Endothelial cell of umbilical vein (primary cell): ENCODE measurements around the gene LRFN2. TPM values are rescaled to one million over a fixed set of nuclear protein-coding genes. Genes with fewer than 3 reads are reported as not detected.

Experiments used
- BruUV-seq: library from RNA; stranded (reverse); fragments of 400-500 nt; replicated peaks from 2 replicates; lab custom pipeline; 2021; lab: Mats Ljungman, UMichigan
- CTCF ChIA-PET: fragments of 300-600, 350-600 bp; sonication (Branson Sonifier 250); formaldehyde crosslinking; loops from one replicate; lab custom pipeline; 2021; ENCODE audit warnings: antibody characterized with exemption, inconsistent platforms; lab: Charles Lee
- POLR2A ChIA-PET: fragments of 300-600, 350-600 bp; sonication (Branson Sonifier 250); formaldehyde crosslinking; loops from one replicate; lab custom pipeline; 2021; ENCODE audit warnings: antibody characterized with exemption, inconsistent platforms; lab: Charles Lee
- DNase-seq: peaks from one replicate; pipeline ENCODE4 v3.0.0-alpha.2; 2011; ENCODE audit warnings: low read depth, low spot score
- FAIRE-seq: peaks from 2 replicates; lab custom pipeline; 2011; peaks lifted over from hg19 to GRCh38; lab: Jason Lieb, UNC
- H2AFZ ChIP-seq: 2 replicates; pipeline ENCODE4 v1.6.0; 2012; ENCODE audit warnings: low read depth, low read length, control low read depth, inconsistent platforms
- H3K27ac ChIP-seq: 2 replicates; pipeline ENCODE4 v1.5.1; 2011; ENCODE audit warnings: low read depth, mild to moderate bottlenecking, control low read depth, low read length, moderate library complexity; ENCODE audit not compliant: insufficient read depth
- H3K27me3 ChIP-seq, 2 experiments: 2 replicates each; pipeline versions ENCODE4 v1.6.0 to v1.6.1; 2011; ENCODE audit warnings: low read length in 2 of 2, mixed read lengths in 1 of 2; ENCODE audit not compliant: control insufficient read depth in 2 of 2, insufficient read depth in 2 of 2
- H3K36me3 ChIP-seq, 2 experiments: 2 replicates in 1 of 2; 3 replicates in 1 of 2; pipeline ENCODE4 v1.5.1; 2011; ENCODE audit warnings: low read length in 2 of 2, mild to moderate bottlenecking in 1 of 2, moderate library complexity in 1 of 2; ENCODE audit not compliant: control insufficient read depth in 2 of 2, insufficient read depth in 2 of 2; ENCODE audit errors: extremely low read depth in 1 of 2
- H3K4me1 ChIP-seq: 3 replicates; pipeline ENCODE4 v1.5.1; 2011; ENCODE audit warnings: mild to moderate bottlenecking, low read length; ENCODE audit not compliant: control insufficient read depth, insufficient read depth; ENCODE audit errors: extremely low read depth
- H3K4me2 ChIP-seq: 2 replicates; pipeline ENCODE4 v1.6.1; 2011; ENCODE audit warnings: low read length, control low read depth, mixed read lengths; ENCODE audit not compliant: insufficient read depth
- H3K4me3 ChIP-seq, 3 experiments: fragments of 200-600 bp in 1 of 3; sonication (generic), shearing (Covaris generic) in 1 of 3; replicated peaks in 1 of 3; 2 replicates each; pipeline ENCODE4 v1.5.1; 2011 to 2016; ENCODE audit warnings: control low read depth in 3 of 3, low read length in 3 of 3, mild to moderate bottlenecking in 2 of 3, inconsistent platforms in 1 of 3, low read depth in 1 of 3, moderate library complexity in 1 of 3; ENCODE audit not compliant: insufficient read depth in 1 of 3
- H3K79me2 ChIP-seq: 2 replicates; pipeline ENCODE4 v1.6.0; 2012; ENCODE audit warnings: low read length, inconsistent platforms; ENCODE audit not compliant: control insufficient read depth, insufficient read depth
- H3K9ac ChIP-seq: replicated peaks from 2 replicates; pipeline ENCODE3; 2011; ENCODE audit warnings: low read length, control low read depth; ENCODE audit not compliant: insufficient read depth; ENCODE audit errors: extremely low read depth
- H3K9me1 ChIP-seq: replicated peaks from 3 replicates; pipeline ENCODE4 v1.6.0; 2011; ENCODE audit warnings: mild to moderate bottlenecking, low read length; ENCODE audit not compliant: control insufficient read depth, insufficient read depth; ENCODE audit errors: extremely low read depth
- H3K9me3 ChIP-seq: replicated peaks from 2 replicates; pipeline ENCODE4 v1.5.1; 2012; ENCODE audit warnings: low read length, inconsistent platforms; ENCODE audit not compliant: control insufficient read depth, insufficient read depth
- H4K20me1 ChIP-seq: replicated peaks from 2 replicates; pipeline ENCODE3; 2011; ENCODE audit warnings: mild to moderate bottlenecking, low read length; ENCODE audit not compliant: control insufficient read depth, insufficient read depth; ENCODE audit errors: extremely low read depth
- EZH2 ChIP-seq: IDR thresholded peaks from 2 replicates; pipeline ENCODE4 v1.6.1; 2012; ENCODE audit warnings: borderline replicate concordance, low read depth, mild to moderate bottlenecking, moderate library complexity, low read length, inconsistent platforms; ENCODE audit not compliant: severe bottlenecking
- FOS ChIP-seq: IDR thresholded peaks from 2 replicates; pipeline ENCODE4 v1.6.1; 2011; ENCODE audit warnings: mild to moderate bottlenecking, low read length, moderate library complexity, borderline replicate concordance; ENCODE audit not compliant: insufficient read depth
- GATA2 ChIP-seq: IDR thresholded peaks from 2 replicates; pipeline ENCODE4 v1.7.0; 2011; ENCODE audit warnings: low read depth, mild to moderate bottlenecking, moderate library complexity, mixed read lengths, low read length; ENCODE audit not compliant: insufficient read length, insufficient read depth
- JUN ChIP-seq: IDR thresholded peaks from 2 replicates; pipeline ENCODE4 v1.6.1; 2011; ENCODE audit warnings: borderline replicate concordance, low read depth; ENCODE audit not compliant: insufficient read length, insufficient read depth
- MYC ChIP-seq: IDR thresholded peaks from one replicate; pipeline ENCODE4 v1.6.1; 2011; ENCODE audit warnings: mild to moderate bottlenecking, low read depth, low read length
- POLR2A ChIP-seq: IDR thresholded peaks from 2 replicates; pipeline ENCODE4 v1.6.1; 2012; ENCODE audit warnings: low read depth, mild to moderate bottlenecking, control low read depth, low read length
- POLR2AphosphoS5 ChIP-seq: IDR thresholded peaks from 2 replicates; pipeline ENCODE4 v1.6.1; 2012; ENCODE audit warnings: low read depth, mild to moderate bottlenecking, control low read depth, low read length, moderate library complexity; ENCODE audit not compliant: insufficient read depth
- dilution Hi-C: fragments of 300-500 bp; cut with MboI; formaldehyde crosslinking; loops from one replicate; pipeline ENCODE4 v1.15.0; 2019; ENCODE audit warnings: low sequenced_read_pairs; ENCODE audit not compliant: extremely low pct_ligation_motif_present
- intact Hi-C: fragments of 100-400 bp; cut with micrococcal nuclease; formaldehyde crosslinking; loops from one replicate; pipeline ENCODE4 v1.10.0; 2022
- polyA plus RNA-seq, 4 experiments: library from polyadenylated mRNA; depleted of rRNA in 3 of 4; stranded (reverse) in 3 of 4; unstranded in 1 of 4; fragments of >200 nt; gene quantifications; 2 replicates each; pipeline versions ENCODE4 v1.2.1 to v1.2.3, GENCODE V29; 2011 to 2012; ENCODE audit warnings: missing spikeins in 1 of 4
- total RNA-seq: library from RNA; stranded (reverse); gene quantifications from 2 replicates; pipeline ENCODE4 v1.2.3, GENCODE V29; 2021
- TF ChIP-seq, protein P1 (sequence below): IDR thresholded peaks from 2 replicates; pipeline ENCODE4 v1.6.1; 2011; ENCODE audit not compliant: insufficient read depth, insufficient read length
- TF ChIP-seq, protein P2 (sequence below), 2 donors: IDR thresholded peaks; 1 replicate in 1 of 2; 2 replicates in 1 of 2; pipeline ENCODE4 v1.5.1; 2011; ENCODE audit warnings: low read length in 2 of 2, mild to moderate bottlenecking in 2 of 2, moderate library complexity in 2 of 2, control low read depth in 1 of 2, inconsistent platforms in 1 of 2, low read depth in 1 of 2; ENCODE audit not compliant: insufficient read depth in 1 of 2; ENCODE audit errors: extremely low read depth in 1 of 2

The LRFN2 gene
- total and polyA plus RNA-seq, 2 donors (not counting 3 experiments of a cell fraction or from before 2014, with no cell fraction given), result not detected

GRCh38 chr6:40393641-40394040 lies 193.5 kb downstream of the LRFN2 start:
- DNase-seq (no peak), FAIRE-seq (no peak)
- Histone ChIP-seq H3K4me3 (no peak overlapping the region), H3K9me3 (no peaks in the 10 kb centered on the region), H3K9ac (no peak overlapping the region), H3K27me3 (no peaks in the 10 kb centered on the region), H3K36me3 (no peaks in the 10 kb centered on the region), H2AFZ (no peak overlapping the region), H3K9me1 (no peaks in the 10 kb centered on the region), H3K27ac (no peak overlapping the region), H3K4me1 (no peaks in the 10 kb centered on the region), H3K79me2 (no peaks in the 10 kb centered on the region), H3K4me2 (no peak overlapping the region), H4K20me1 (no peaks in the 10 kb centered on the region)
- ChIA-PET POLR2A (no interaction called here), CTCF (no interaction called here)
- TF ChIP-seq POLR2AphosphoS5, result no peak
- no peak for TF ChIP-seq EZH2
- TF ChIP-seq MYC, result no peak
- TF ChIP-seq, protein P1, sequence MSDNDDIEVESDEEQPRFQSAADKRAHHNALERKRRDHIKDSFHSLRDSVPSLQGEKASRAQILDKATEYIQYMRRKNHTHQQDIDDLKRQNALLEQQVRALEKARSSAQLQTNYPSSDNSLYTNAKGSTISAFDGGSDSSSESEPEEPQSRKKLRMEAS, result no peak
- no peak for TF ChIP-seq GATA2
- no peak for TF ChIP-seq FOS
- no peak for TF ChIP-seq JUN
- TF ChIP-seq POLR2A, result no peak
- TF ChIP-seq, protein P2, sequence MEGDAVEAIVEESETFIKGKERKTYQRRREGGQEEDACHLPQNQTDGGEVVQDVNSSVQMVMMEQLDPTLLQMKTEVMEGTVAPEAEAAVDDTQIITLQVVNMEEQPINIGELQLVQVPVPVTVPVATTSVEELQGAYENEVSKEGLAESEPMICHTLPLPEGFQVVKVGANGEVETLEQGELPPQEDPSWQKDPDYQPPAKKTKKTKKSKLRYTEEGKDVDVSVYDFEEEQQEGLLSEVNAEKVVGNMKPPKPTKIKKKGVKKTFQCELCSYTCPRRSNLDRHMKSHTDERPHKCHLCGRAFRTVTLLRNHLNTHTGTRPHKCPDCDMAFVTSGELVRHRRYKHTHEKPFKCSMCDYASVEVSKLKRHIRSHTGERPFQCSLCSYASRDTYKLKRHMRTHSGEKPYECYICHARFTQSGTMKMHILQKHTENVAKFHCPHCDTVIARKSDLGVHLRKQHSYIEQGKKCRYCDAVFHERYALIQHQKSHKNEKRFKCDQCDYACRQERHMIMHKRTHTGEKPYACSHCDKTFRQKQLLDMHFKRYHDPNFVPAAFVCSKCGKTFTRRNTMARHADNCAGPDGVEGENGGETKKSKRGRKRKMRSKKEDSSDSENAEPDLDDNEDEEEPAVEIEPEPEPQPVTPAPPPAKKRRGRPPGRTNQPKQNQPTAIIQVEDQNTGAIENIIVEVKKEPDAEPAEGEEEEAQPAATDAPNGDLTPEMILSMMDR (IDR thresholded peaks at IDR 0.05; ENCODE audit: extremely low read depth in 1 of 2, insufficient read depth in 1 of 2, low read depth in 1 of 2, low read length in 2 of 2), result no peak
- intact Hi-C loops, result no loop called here
- BruUV-seq, result no TSS peak
- dilution Hi-C loops, result no loop called here
